ENCODE data around the gene SAP30L.

DNA sequence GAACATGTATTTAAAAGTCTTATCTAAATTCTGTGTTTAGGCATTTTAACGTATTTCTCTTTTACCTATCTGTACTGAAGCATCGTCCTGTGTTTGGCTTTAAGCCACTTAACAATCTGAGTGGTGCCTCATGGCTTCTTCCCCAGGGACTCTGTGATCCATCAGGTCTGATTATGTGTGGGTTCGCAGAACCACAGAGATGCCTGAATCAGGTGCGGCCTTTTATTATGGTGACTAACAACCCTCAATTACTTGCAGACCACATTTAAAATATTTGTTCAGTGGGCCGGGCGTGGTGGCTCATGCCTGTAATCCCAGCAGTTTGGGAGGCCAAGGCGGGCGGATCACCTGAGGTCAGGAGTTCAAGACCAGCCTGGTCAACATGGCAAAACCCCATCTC, 39.6 kb upstream of the SAP30L start:
- no peak for TF ChIP-seq POLR2A (IDR thresholded peaks at IDR 0.05; ENCODE audit: low read length)
- TF ChIP-seq GATA1 (IDR thresholded peaks at IDR 0.05; ENCODE audit: low read depth, low read length) = no peak

All from erythroblast (primary cell).